Spleen (tissue), 11 donors: ENCODE data around the gene HMGA1. TPM values are rescaled to one million over a fixed set of nuclear protein-coding genes. Genes with fewer than 3 reads are reported as not detected.

Experiments used
- DNase-seq: peaks from one replicate; pipeline ENCODE4 v3.0.0-alpha.2; 2020
- H3K27ac ChIP-seq, 8 donors: fragments of 200-600 bp; sonication (generic) in 7 of 8; 1 replicate in 4 of 8; 2 replicates in 4 of 8; pipeline versions ENCODE4 v1.5.0 to v1.8.0; 2016 to 2021; ENCODE audit warnings: inconsistent platforms in 4 of 8, mild to moderate bottlenecking in 4 of 8, moderate library complexity in 1 of 8
- H3K27me3 ChIP-seq, 7 donors: fragments of 200-600 bp; sonication (generic) in 6 of 7; replicated peaks in 1 of 7; 1 replicate in 4 of 7; 2 replicates in 3 of 7; pipeline versions ENCODE4 v1.5.0 to v1.8.0; 2016 to 2021; ENCODE audit warnings: inconsistent platforms in 3 of 7, mild to moderate bottlenecking in 1 of 7
- H3K36me3 ChIP-seq, 6 donors: fragments of 200-600 bp; sonication (generic) in 5 of 6; 1 replicate in 4 of 6; 2 replicates in 2 of 6; pipeline versions ENCODE4 v1.5.0 to v1.8.0; 2016 to 2021; ENCODE audit warnings: inconsistent platforms in 2 of 6
- H3K4me1 ChIP-seq, 6 donors: fragments of 200-600 bp; sonication (generic) in 5 of 6; 1 replicate in 3 of 6; 2 replicates in 3 of 6; pipeline versions ENCODE4 v1.5.0 to v1.8.0; 2016 to 2021; ENCODE audit warnings: inconsistent platforms in 3 of 6
- H3K4me3 ChIP-seq, 8 donors: fragments of 200-600 bp; sonication (generic) in 7 of 8; 1 replicate in 4 of 8; 2 replicates in 4 of 8; pipeline versions ENCODE4 v1.5.0 to v1.8.0; 2016 to 2021; ENCODE audit warnings: inconsistent platforms in 4 of 8, mild to moderate bottlenecking in 4 of 8, moderate library complexity in 2 of 8
- H3K9me3 ChIP-seq, 8 donors: fragments of 200-600 bp; sonication (generic) in 7 of 8; 1 replicate in 4 of 8; 2 replicates in 4 of 8; pipeline versions ENCODE4 v1.5.0 to v1.8.0; 2016 to 2021; ENCODE audit warnings: inconsistent platforms in 4 of 8
- CTCF ChIP-seq, 11 experiments: fragments of 200-600 bp in 7 of 11; fragments of 450-650 bp in 4 of 11; sonication (generic) in 4 of 11; IDR thresholded peaks in 8 of 11; conservative IDR thresholded peaks in 3 of 11; 1 replicate in 7 of 11; 2 replicates in 4 of 11; pipeline versions ENCODE4 v1.4.0 to v1.8.0; 2016 to 2021; ENCODE audit warnings: antibody characterized with exemption in 11 of 11, inconsistent platforms in 4 of 11, mild to moderate bottlenecking in 1 of 11
- POLR2A ChIP-seq, 3 donors: fragments of 450-650 bp; IDR thresholded peaks; one replicate each; pipeline ENCODE4 v1.5.1; 2017; ENCODE audit warnings: antibody characterized with exemption in 3 of 3, mild to moderate bottlenecking in 1 of 3
- POLR2AphosphoS5 ChIP-seq, 3 donors: sonication (generic); formaldehyde crosslinking; IDR thresholded peaks; one replicate each; pipeline ENCODE4 v1.5.1; 2017; ENCODE audit warnings: antibody characterized with exemption in 3 of 3
- WGBS, 5 donors: extraction: QIAGEN DNeasy Blood & Tissue Kit in 3 of 5; methylation state at CpG; one replicate each; pipeline versions ENCODE4 v1.1.5 to v1.1.7; 2013 to 2018; 5-methylcytosine and 5-hydroxymethylcytosine counted together
- intact Hi-C: fragments of 100-400 bp; cut with DNase I; formaldehyde crosslinking; loops from one replicate; pipeline ENCODE4 v1.15.0; 2023; ENCODE audit warnings: low total_unique reads
- polyA plus RNA-seq, 3 donors: library from polyadenylated mRNA; stranded (reverse); fragments of 200-250 nt; gene quantifications; one replicate each; pipeline ENCODE4 v1.2.1, GENCODE V29; 2013
- total RNA-seq, 7 donors: library from RNA; depleted of rRNA in 3 of 7; stranded (reverse); fragments of >200 nt in 3 of 7; fragmentation: NEBNext Ultra II Directional in 4 of 7; extraction: Animal tissue kit (Norgen Biotek cat#: 25700) in 4 of 7; gene quantifications; one replicate each; pipeline versions ENCODE4 v1.1.0 to v1.2.1, GENCODE V29; 2016 to 2021
- donor health status: healthy with polysubstance abuse.
- donor health status: DM: no; HTN: no; CAD: no; lungs with moderate emphysema.
- donor health status: DM: no; HTN: no; CAD: no.
- donor health status: Bipolar disorder and iron deficiency.
- donor health status: healthy.
- donor health status: DM: no; HTN: no; CAD: no.
- donor health status: DM: yes; HTN: yes; CAD: no.

HMGA1 gene
- total and polyA plus RNA-seq, 10 donors = 49.9 to 129 (median 79.6) TPM

- no peak for TF ChIP-seq POLR2AphosphoS5 (IDR thresholded peaks at IDR 0.05)
- no peak for TF ChIP-seq POLR2A (IDR thresholded peaks at IDR 0.05)
- TF ChIP-seq CTCF (IDR thresholded peaks at IDR 0.05 in 8 of 11, conservative IDR thresholded peaks at IDR 0.05 in 3 of 11) = no peak
- 74 to 85% (median 83%) methylated on average over 4 of the region's 4 CpGs for WGBS, 5 donors
- peak overlapping the region in 7 of 8 donors; percentile 69 to 89 (median 82) for H3K27ac ChIP-seq
- DNase-seq = no peak
- peaks cover 14 to 79% (median 51%) of the 10 kb centered on the region in 6 donors for H3K4me1 ChIP-seq
- peaks cover 0 to 41% (median 0%) of the 10 kb centered on the region in 6 donors for H3K36me3 ChIP-seq
- intact Hi-C loops = no loop called here
- H3K4me3 ChIP-seq = peak overlapping the region in 1 of 8 donors; percentile 47
- no peaks in the 10 kb centered on the region for H3K9me3 ChIP-seq
- H3K27me3 ChIP-seq = no peaks in the 10 kb centered on the region
These were observed 48.9 kb downstream of the HMGA1 start for GRCh38 chr6:34285448-34286164.

- DNase-seq = no peak
- no peak for TF ChIP-seq POLR2A (IDR thresholded peaks at IDR 0.05)
- WGBS, 5 donors = 2 to 8% (median 5%) methylated on average over 5 of the region's 5 CpGs
- no peaks in the 10 kb centered on the region for H3K9me3 ChIP-seq
- no peak overlapping the region for H3K4me3 ChIP-seq
- H3K36me3 ChIP-seq = peaks cover 0 to 60% (median 21%) of the 10 kb centered on the region in 6 donors
- intact Hi-C loops = no loop called here
- no peaks in the 10 kb centered on the region for H3K27me3 ChIP-seq
- peaks cover 14 to 61% (median 48%) of the 10 kb centered on the region in 6 donors for H3K4me1 ChIP-seq
- H3K27ac ChIP-seq = peak overlapping the region in 7 of 8 donors; percentile 12 to 69 (median 45)
These were observed 51.9 kb downstream of the HMGA1 start for GRCh38 chr6:34288581-34288980.

GRCh38 chr6:34289137-34289536 lies 52.5 kb downstream of the HMGA1 start:
- DNase-seq = no peak
- H3K4me1 ChIP-seq = peaks cover 12 to 56% (median 44%) of the 10 kb centered on the region in 6 donors
- no peaks in the 10 kb centered on the region for H3K27me3 ChIP-seq
- TF ChIP-seq POLR2AphosphoS5 (IDR thresholded peaks at IDR 0.05) = no peak
- no peak for TF ChIP-seq CTCF (IDR thresholded peaks at IDR 0.05 in 8 of 11, conservative IDR thresholded peaks at IDR 0.05 in 3 of 11)
- no peak for TF ChIP-seq POLR2A (IDR thresholded peaks at IDR 0.05)
- intact Hi-C loops = no loop called here
- WGBS, 5 donors = 86 to 95% (median 92%) methylated on average over 11 of the region's 11 CpGs
- peaks cover 0 to 60% (median 22%) of the 10 kb centered on the region in 6 donors for H3K36me3 ChIP-seq
- peak overlapping the region in 6 of 8 donors; percentile 12 to 69 (median 40) for H3K27ac ChIP-seq
- H3K9me3 ChIP-seq = no peaks in the 10 kb centered on the region
- no peak overlapping the region for H3K4me3 ChIP-seq

GRCh38 chr6:34292954-34293353 lies 56.3 kb downstream of the HMGA1 start:
- WGBS, 5 donors = 94 to 98% (median 96%) methylated on average over 3 of the region's 3 CpGs
- Histone ChIP-seq H3K4me1 (peaks cover 18 to 55% (median 34%) of the 10 kb centered on the region in 6 donors), H3K9me3 (no peaks in the 10 kb centered on the region), H3K27ac (no peak overlapping the region), H3K27me3 (no peaks in the 10 kb centered on the region), H3K4me3 (no peak overlapping the region), H3K36me3 (peaks cover 0 to 50% (median 25%) of the 10 kb centered on the region in 6 donors)
- intact Hi-C loops = no loop called here
- TF ChIP-seq CTCF (IDR thresholded peaks at IDR 0.05 in 8 of 11, conservative IDR thresholded peaks at IDR 0.05 in 3 of 11) (no peak), POLR2AphosphoS5 (IDR thresholded peaks at IDR 0.05) (no peak), POLR2A (IDR thresholded peaks at IDR 0.05) (no peak)
- no peak for DNase-seq
